SH-SY5Y (cell line): Measurements from ENCODE around the gene ACSM6.

Experiments used
- GATA2 ChIP-seq: IDR thresholded peaks from 2 replicates; pipeline ENCODE4 v1.6.1; 2011; ENCODE audit warnings: mild to moderate bottlenecking, low read depth, low read length
- GATA3 ChIP-seq: IDR thresholded peaks from 2 replicates; pipeline ENCODE4 v1.6.1; 2011; ENCODE audit warnings: low read depth, mild to moderate bottlenecking, low read length, moderate library complexity

The ACSM6 gene

GRCh38 chr10:95193944-95194343, at the start of gene ACSM6:
ACSM6 (plus strand) TSS chr10:95194238; CDS start chr10:95194486, 248 bp downstream.
- TF ChIP-seq GATA3 (no peak), GATA2 (no peak)

GRCh38 chr10:95168694-95169093, 25.3 kb upstream of the ACSM6 start:
- TF ChIP-seq GATA3, result no peak

GRCh38 chr10:95169522-95169921, 24.5 kb upstream of the ACSM6 start:
- TF ChIP-seq GATA3 (no peak), GATA2 (no peak)

GRCh38 chr10:95170790-95171189, 23.2 kb upstream of the ACSM6 start:
- no peak for TF ChIP-seq GATA2
- no peak for TF ChIP-seq GATA3

GRCh38 chr10:95171336-95171735, 22.7 kb upstream of the ACSM6 start:
- TF ChIP-seq GATA2, result no peak

GRCh38 chr10:95172851-95173250, 21.2 kb upstream of the ACSM6 start:
- TF ChIP-seq GATA2 (no peak), GATA3 (no peak)

GRCh38 chr10:95176101-95176500, 17.9 kb upstream of the ACSM6 start:
- TF ChIP-seq GATA3 (no peak), GATA2 (no peak)

GRCh38 chr10:95177429-95177828, 16.6 kb upstream of the ACSM6 start:
- TF ChIP-seq GATA3 (no peak), GATA2 (no peak)

GRCh38 chr10:95178266-95178665, 15.8 kb upstream of the ACSM6 start:
- TF ChIP-seq GATA3, result no peak
- no peak for TF ChIP-seq GATA2

GRCh38 chr10:95178797-95179196, 15.2 kb upstream of the ACSM6 start:
- TF ChIP-seq GATA2, result no peak
- TF ChIP-seq GATA3, result no peak

GRCh38 chr10:95181726-95182125, 12.3 kb upstream of the ACSM6 start:
- TF ChIP-seq GATA2 (no peak), GATA3 (no peak)

GRCh38 chr10:95183271-95184230, 10.5 kb upstream of the ACSM6 start:
- TF ChIP-seq GATA2 (no peak), GATA3 (no peak)

GRCh38 chr10:95187617-95188016, 6.4 kb upstream of the ACSM6 start:
- no peak for TF ChIP-seq GATA2
- no peak for TF ChIP-seq GATA3

- TF ChIP-seq GATA3, result no peak
- TF ChIP-seq GATA2, result no peak
Measured at GRCh38 chr10:95188593-95188992, 5.4 kb upstream of the ACSM6 start.

GRCh38 chr10:95196046-95196445, 2.0 kb downstream of the ACSM6 start:
- TF ChIP-seq GATA3 (no peak), GATA2 (no peak)
